Neutrophil (primary cell): ENCODE measurements around the gene SRRM2.
A peak's percentile ranks its signal among the peaks of the same experiment; 100 is the strongest.

Experiments
- H3K27ac ChIP-seq: fragments of 200-600 bp; sonication (generic); 2 replicates; pipeline ENCODE4 v1.5.1; 2016; ENCODE audit warnings: mild to moderate bottlenecking, moderate library complexity
- H3K27me3 ChIP-seq: fragments of 200-600 bp; sonication (generic); 2 replicates; pipeline ENCODE4 v1.6.0; 2016; ENCODE audit warnings: mild to moderate bottlenecking
- H3K36me3 ChIP-seq: fragments of 200-600 bp; sonication (generic); 2 replicates; pipeline ENCODE4 v1.5.1; 2017
- H3K4me1 ChIP-seq, 2 experiments: fragments of 200-600 bp in 1 of 2; sonication (generic) in 1 of 2; 1 replicate in 1 of 2; 2 replicates in 1 of 2; pipeline versions ENCODE4 v1.5.1 to v1.6.1; 2013 to 2016; ENCODE audit warnings: low read depth in 1 of 2, low read length in 1 of 2, mild to moderate bottlenecking in 1 of 2, moderate library complexity in 1 of 2; ENCODE audit not compliant: control insufficient read depth in 1 of 2, insufficient read depth in 1 of 2
- H3K4me3 ChIP-seq, 2 experiments: fragments of 200-600 bp in 1 of 2; sonication (generic) in 1 of 2; 1 replicate in 1 of 2; 2 replicates in 1 of 2; pipeline ENCODE4 v1.5.1; 2013 to 2016; ENCODE audit warnings: low read depth in 1 of 2, low read length in 1 of 2, mild to moderate bottlenecking in 1 of 2, moderate library complexity in 1 of 2
- H3K9me3 ChIP-seq: fragments of 200-600 bp; sonication (generic); 2 replicates; pipeline ENCODE4 v1.5.1; 2016
- CTCF ChIP-seq: fragments of 200-600 bp; sonication (generic); IDR thresholded peaks from 2 replicates; pipeline ENCODE4 v1.5.1; 2016; ENCODE audit warnings: antibody characterized with exemption

Gene SRRM2

GRCh38 chr16:2784358-2785100 is 32.1 kb downstream of the SRRM2 start:
- TF ChIP-seq CTCF = no peak
- Histone ChIP-seq H3K4me1 (peaks cover 16 to 17% of the 10 kb centered on the region in 2 experiments), H3K4me3 (no peak overlapping the region), H3K9me3 (no peaks in the 10 kb centered on the region), H3K27me3 (peaks cover 71% of the 10 kb centered on the region), H3K27ac (no peak overlapping the region), H3K36me3 (no peaks in the 10 kb centered on the region)

GRCh38 chr16:2785101-2785991 is 32.9 kb downstream of the SRRM2 start:
- Histone ChIP-seq H3K9me3 (no peaks in the 10 kb centered on the region), H3K27me3 (peaks cover 79% of the 10 kb centered on the region), H3K4me1 (peaks cover 16 to 17% of the 10 kb centered on the region in 2 experiments), H3K4me3 (peak overlapping the region in 1 of 2 experiments; percentile 15), H3K27ac (no peak overlapping the region), H3K36me3 (no peaks in the 10 kb centered on the region)
- no peak for TF ChIP-seq CTCF

- Histone ChIP-seq H3K9me3 (no peaks in the 10 kb centered on the region), H3K4me1 (peaks cover 16 to 17% of the 10 kb centered on the region in 2 experiments), H3K27ac (no peak overlapping the region), H3K4me3 (no peak overlapping the region), H3K36me3 (no peaks in the 10 kb centered on the region), H3K27me3 (peaks cover 88% of the 10 kb centered on the region)
- TF ChIP-seq CTCF = no peak
Measured at GRCh38 chr16:2786061-2786825, 33.8 kb downstream of the SRRM2 start.

- H3K9me3 ChIP-seq = no peaks in the 10 kb centered on the region
- H3K4me1 ChIP-seq = peaks cover 16 to 17% of the 10 kb centered on the region in 2 experiments
- peaks cover 91% of the 10 kb centered on the region for H3K27me3 ChIP-seq
- H3K4me3 ChIP-seq = no peak overlapping the region
- no peak for TF ChIP-seq CTCF
- H3K36me3 ChIP-seq = no peaks in the 10 kb centered on the region
- no peak overlapping the region for H3K27ac ChIP-seq
Measured at GRCh38 chr16:2786826-2787151, 34.4 kb downstream of the SRRM2 start.

GRCh38 chr16:2787406-2787805 is 35.0 kb downstream of the SRRM2 start, which contains the start of gene PRSS33:
PRSS33 (minus strand) TSS chr16:2787560; CDS start chr16:2786547, 1,013 bp downstream.
- Histone ChIP-seq H3K9me3 (no peaks in the 10 kb centered on the region), H3K4me3 (no peak within 1 kb of the TSS), H3K27ac (no peak within 1 kb of the TSS), H3K4me1 (peaks cover 16 to 17% of the 10 kb centered on the region in 2 experiments), H3K36me3 (no peaks in the 10 kb centered on the region), H3K27me3 (peaks cover 91% of the 10 kb centered on the region)
- TF ChIP-seq CTCF = no peak
